GM21786 (cell line): ENCODE measurements around the gene MRPL19.

Experiments used
- ATAC-seq: cut with Tn5 transposase; IDR thresholded peaks from one replicate; pipeline ENCODE4 v1.9.1; 2021; ENCODE audit not compliant: unreplicated experiment

Gene MRPL19

GRCh38 chr2:75728614-75729419 is 82.2 kb downstream of the MRPL19 start:
- no peak for ATAC-seq

DNA sequence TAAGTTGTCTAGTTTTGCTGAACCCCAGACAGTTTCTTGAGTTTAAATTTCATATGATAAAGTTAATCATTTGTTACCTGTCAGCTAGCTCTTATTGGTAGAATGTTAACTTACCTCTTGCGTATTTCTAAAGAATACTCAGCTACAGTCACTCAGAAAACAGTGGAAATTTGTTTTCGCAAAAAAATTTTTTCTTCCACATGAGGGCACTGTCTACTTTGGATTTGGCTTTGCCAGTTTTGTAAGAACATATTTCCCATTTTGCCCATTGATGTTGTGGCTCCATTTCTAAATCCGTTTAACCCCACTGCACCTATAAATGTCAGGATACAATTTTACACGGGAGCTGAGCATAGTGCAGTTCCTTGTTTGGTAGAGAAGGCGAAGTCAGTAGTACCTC is 83.3 kb downstream of the MRPL19 start:
- ATAC-seq = no peak

DNA sequence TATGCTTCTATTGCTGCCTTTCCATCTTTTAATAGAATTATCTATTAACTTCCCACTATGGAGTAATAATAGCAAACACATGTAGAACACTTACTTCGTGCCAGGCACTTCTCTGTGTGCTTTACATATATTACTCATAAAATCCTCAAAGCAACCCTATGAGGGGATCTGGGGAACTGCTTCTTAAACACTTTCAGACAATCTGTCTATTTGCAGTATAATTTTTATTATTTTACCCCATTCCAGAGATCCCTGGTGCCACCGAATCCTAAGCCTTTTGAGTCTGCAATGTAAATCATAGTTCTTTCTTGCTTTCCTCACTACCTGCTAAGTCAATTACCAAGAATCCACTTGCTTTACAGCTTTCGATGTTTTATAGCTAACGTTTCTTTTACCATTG is 89.7 kb downstream of the MRPL19 start:
- ATAC-seq = no peak

DNA sequence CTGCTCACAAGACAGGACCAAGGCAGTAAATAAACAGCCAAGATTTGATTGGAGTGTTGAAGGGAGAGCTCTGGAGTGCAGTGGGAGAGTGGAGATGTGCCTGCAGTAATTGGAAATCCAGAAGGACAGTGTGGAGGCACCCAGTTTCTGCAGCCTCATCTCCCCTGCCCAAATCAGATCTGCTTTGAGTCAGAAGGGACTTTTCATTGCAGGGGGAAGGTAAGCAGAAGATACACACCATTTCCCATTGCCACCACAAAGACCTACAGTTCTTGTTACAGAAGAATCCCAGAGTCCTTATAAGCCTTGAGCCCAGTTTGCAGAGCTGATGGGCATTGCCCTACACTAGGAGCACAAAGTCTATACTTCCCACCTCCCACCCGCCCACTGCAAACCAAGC is 91.4 kb downstream of the MRPL19 start:
- ATAC-seq = no peak
